Ovary (tissue), 9 donors: ENCODE results near the gene ADCY10. TPM values are rescaled to one million over a fixed set of nuclear protein-coding genes. Genes with fewer than 3 reads are reported as not detected.
"Not testable (repeated sequence)": the region's sequence is repeated elsewhere in the genome, so short reads cannot be mapped to it uniquely, and the experiment has no call there.

ENCODE experiments used
- DNase-seq, 5 donors: peaks; one replicate each; pipeline ENCODE4 v3.0.0-alpha.2; 2019 to 2020
- H3K27ac ChIP-seq, 2 donors: fragments of 200-600 bp; one replicate each; pipeline versions ENCODE4 v1.5.1 to v1.8.0; 2019 to 2022
- H3K27me3 ChIP-seq: fragments of 200-600 bp; one replicate; pipeline ENCODE4 v1.8.0; 2022
- H3K36me3 ChIP-seq: fragments of 200-600 bp; sonication (generic); one replicate; pipeline ENCODE4 v1.5.1; 2019
- H3K4me1 ChIP-seq: one replicate; pipeline ENCODE4 v1.8.1; 2013; ENCODE audit warnings: mild to moderate bottlenecking, moderate library complexity; ENCODE audit not compliant: insufficient read depth
- H3K4me3 ChIP-seq: fragments of 200-600 bp; sonication (generic); one replicate; pipeline ENCODE4 v1.5.1; 2017
- H3K9me3 ChIP-seq, 2 donors: fragments of 200-600 bp in 1 of 2; sonication (generic) in 1 of 2; one replicate each; pipeline versions ENCODE4 v1.5.1 to v1.8.1; 2013 to 2019; ENCODE audit warnings: mild to moderate bottlenecking in 1 of 2, moderate library complexity in 1 of 2
- EP300 ChIP-seq: sonication (generic); formaldehyde crosslinking; IDR thresholded peaks from one replicate; pipeline ENCODE4 v1.6.1; 2017; ENCODE audit warnings: antibody characterized with exemption
- POLR2A ChIP-seq: fragments of 450-650 bp; IDR thresholded peaks from one replicate; pipeline ENCODE4 v1.6.1; 2017; ENCODE audit warnings: antibody characterized with exemption, mild to moderate bottlenecking, moderate library complexity
- WGBS, 3 donors: extraction: QIAGEN DNeasy Blood & Tissue Kit in 1 of 3; methylation state at CpG; one replicate each; pipeline versions ENCODE4 v1.1.5 to v1.1.7; 2013 to 2017; 5-methylcytosine and 5-hydroxymethylcytosine counted together
- intact Hi-C, 4 donors: fragments of 100-400 bp; cut with DNase I; formaldehyde crosslinking; loops; one replicate each; pipeline versions ENCODE4 v1.11.0 to v1.15.1; 2022 to 2023
- polyA plus RNA-seq, 2 donors: library from polyadenylated mRNA; stranded (reverse); fragments of 200-250 nt in 1 of 2; fragments of 350-450 nt in 1 of 2; fragmentation: Illumina TruSeq in 1 of 2; extraction: RNeasy Lipid Tissue Mini Kit (QIAGEN cat#74804) in 1 of 2; gene quantifications; one replicate each; pipeline ENCODE4 v1.2.3, GENCODE V29; 2013 to 2014
- total RNA-seq, 7 donors: library from RNA; depleted of rRNA in 2 of 7; stranded (reverse); fragments of >200 nt in 2 of 7; fragmentation: NEBNext Ultra II Directional in 3 of 7; extraction: Animal tissue kit (Norgen Biotek cat#: 25700) in 3 of 7; gene quantifications; one replicate each; pipeline versions ENCODE4 v1.1.0 to v1.2.4, GENCODE V29; 2016 to 2023
- TF ChIP-seq, protein P1 (sequence below), 3 donors: fragments of 450-650 bp in 2 of 3; fragments of 200-600 bp in 1 of 3; IDR thresholded peaks; one replicate each; pipeline versions ENCODE4 v1.5.1 to v1.8.0; 2016 to 2022; ENCODE audit warnings: antibody characterized with exemption in 3 of 3, mild to moderate bottlenecking in 1 of 3
- donor health status: DM: no; HTN: no; CAD: no; lungs with moderate emphysema.
- donor health status: DM: no; HTN: no; CAD: no.
- donor health status: Bipolar disorder and iron deficiency.
- donor health status: DM: yes; HTN: yes; CAD: no.
- donor health status: DM: no; HTN: no; CAD: no.
- donor health status: DM: yes; HTN: yes; CAD: no.

ADCY10 gene
- total and polyA plus RNA-seq, 9 donors = 0.05 to 0.23 (median 0.08) TPM; not detected in 3

DNA sequence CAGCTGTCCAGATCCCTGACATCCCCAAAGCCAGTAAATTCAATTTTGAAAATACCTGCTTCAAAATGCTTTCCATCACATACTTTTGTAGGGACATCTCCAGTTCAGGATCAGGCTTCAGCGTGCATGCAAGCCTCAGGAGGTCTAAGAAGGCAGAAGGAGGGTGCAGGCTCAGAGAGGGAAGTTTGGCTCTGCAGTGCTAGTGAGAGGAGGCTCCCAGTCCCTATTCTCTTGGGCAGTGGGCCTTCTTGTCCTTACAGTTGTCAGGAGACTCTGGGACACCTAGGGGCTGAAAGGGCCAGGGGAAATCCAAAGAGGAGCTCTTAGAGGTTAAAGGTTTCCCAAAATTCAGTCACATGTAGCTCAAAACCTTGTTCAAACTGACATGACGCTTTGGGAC, 20.1 kb downstream of the ADCY10 start:
- no peaks in the 10 kb centered on the region for H3K4me1 ChIP-seq
- H3K9me3 ChIP-seq = no peaks in the 10 kb centered on the region
- intact Hi-C loops = no loop called here
- H3K27ac ChIP-seq = no peak overlapping the region
- no peak for DNase-seq
- 76 to 84% (median 78%) methylated on average over 2 of the region's 2 CpGs for WGBS, 3 donors
- no peaks in the 10 kb centered on the region for H3K27me3 ChIP-seq
- TF ChIP-seq, protein P1, sequence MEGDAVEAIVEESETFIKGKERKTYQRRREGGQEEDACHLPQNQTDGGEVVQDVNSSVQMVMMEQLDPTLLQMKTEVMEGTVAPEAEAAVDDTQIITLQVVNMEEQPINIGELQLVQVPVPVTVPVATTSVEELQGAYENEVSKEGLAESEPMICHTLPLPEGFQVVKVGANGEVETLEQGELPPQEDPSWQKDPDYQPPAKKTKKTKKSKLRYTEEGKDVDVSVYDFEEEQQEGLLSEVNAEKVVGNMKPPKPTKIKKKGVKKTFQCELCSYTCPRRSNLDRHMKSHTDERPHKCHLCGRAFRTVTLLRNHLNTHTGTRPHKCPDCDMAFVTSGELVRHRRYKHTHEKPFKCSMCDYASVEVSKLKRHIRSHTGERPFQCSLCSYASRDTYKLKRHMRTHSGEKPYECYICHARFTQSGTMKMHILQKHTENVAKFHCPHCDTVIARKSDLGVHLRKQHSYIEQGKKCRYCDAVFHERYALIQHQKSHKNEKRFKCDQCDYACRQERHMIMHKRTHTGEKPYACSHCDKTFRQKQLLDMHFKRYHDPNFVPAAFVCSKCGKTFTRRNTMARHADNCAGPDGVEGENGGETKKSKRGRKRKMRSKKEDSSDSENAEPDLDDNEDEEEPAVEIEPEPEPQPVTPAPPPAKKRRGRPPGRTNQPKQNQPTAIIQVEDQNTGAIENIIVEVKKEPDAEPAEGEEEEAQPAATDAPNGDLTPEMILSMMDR (IDR thresholded peaks at IDR 0.05) = no peak
- no peak for TF ChIP-seq EP300
- TF ChIP-seq POLR2A = no peak
- no peaks in the 10 kb centered on the region for H3K36me3 ChIP-seq
- H3K4me3 ChIP-seq = no peak overlapping the region

DNA sequence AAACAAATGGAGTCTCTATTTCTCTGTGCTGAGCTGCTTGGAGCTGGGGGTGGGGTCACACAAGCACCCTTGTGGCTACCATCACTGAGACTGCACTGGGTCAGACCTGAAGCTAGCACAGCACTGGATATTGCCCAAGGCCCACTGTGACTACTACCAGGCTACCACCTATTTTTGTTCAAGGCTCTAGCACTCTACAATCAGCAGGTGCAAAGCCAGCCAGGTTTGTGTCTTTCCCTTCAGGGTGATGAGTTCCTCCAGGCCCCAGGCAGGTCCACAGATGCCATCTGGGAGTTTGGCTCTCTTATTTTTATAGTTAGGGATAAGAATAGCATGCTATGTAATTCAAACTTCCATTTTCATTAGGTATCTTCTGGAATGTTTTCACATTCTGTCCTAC, 23.5 kb downstream of the ADCY10 start:
- Histone ChIP-seq H3K4me1 (no peaks in the 10 kb centered on the region), H3K9me3 (no peaks in the 10 kb centered on the region), H3K27me3 (no peaks in the 10 kb centered on the region), H3K36me3 (no peaks in the 10 kb centered on the region), H3K4me3 (no peak overlapping the region), H3K27ac (no peak overlapping the region)
- DNase-seq = no peak
- intact Hi-C loops = no loop called here
- no peak for TF ChIP-seq EP300

DNA sequence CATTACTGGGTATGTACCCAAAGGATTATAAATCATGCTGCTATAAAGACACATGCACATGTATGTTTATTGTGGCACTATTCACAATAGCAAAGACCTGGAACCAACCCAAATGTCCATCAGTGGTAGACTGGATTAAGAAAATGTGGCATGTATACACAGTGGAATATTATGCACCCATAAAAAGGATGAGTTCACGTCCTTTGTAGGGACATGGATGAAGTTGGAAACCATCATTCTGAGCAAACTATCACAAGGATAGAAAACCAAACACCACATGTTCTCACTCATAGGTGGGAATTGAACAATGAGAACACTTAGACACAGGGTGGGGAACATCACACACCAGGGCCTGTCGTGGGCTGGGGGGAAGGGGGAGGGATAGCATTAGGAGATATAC, 26.7 kb downstream of the ADCY10 start:
- WGBS, 3 donors = 83 to 95% (median 91%) methylated on average over 2 of the region's 2 CpGs
- H3K27ac ChIP-seq, H3K4me1 ChIP-seq, H3K27me3 ChIP-seq, H3K4me3 ChIP-seq, H3K9me3 ChIP-seq, H3K36me3 ChIP-seq, DNase-seq, intact Hi-C loops: not testable (repeated sequence)

DNA sequence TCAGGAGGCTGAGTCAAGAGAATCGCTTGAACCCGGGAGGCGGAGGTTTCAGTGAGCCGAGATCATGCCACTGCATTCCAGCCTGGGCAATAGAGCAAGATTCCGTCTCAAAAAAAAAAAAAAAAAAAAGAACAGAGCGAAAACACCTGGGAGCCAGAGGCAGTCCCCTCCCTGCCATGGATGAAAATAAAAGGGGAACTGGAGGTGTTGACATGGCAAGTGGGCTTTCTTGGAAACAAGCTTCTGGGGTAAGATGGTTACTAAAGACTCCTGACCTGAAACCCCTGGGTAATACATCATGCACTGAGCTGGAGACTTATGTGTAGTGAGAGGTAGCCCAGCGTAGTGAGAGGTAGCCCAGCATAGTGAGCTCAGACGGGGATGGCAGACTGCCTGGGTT, 31.6 kb downstream of the ADCY10 start:
- no peaks in the 10 kb centered on the region for H3K27me3 ChIP-seq
- 94 to 96% (median 94%) methylated on average over 8 of the region's 8 CpGs for WGBS, 3 donors

DNA sequence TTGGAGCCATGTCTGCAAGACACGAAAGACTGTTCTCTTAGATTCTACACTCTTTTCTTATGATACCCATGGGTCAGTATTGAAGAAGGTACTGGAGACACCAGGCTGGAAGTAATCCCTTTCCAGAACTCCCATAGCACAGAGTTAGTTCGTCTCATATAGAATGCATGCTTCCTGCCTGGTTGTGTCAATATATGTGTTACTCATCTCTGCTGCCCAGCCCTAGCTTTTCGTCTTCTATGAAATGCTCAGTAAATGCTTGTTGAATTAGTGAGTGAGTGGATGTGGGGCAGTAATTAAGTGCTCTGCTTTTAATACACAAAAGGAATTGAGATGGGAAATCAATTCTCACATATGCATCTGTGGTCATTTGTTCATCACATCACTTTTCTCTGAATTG, 32.1 kb downstream of the ADCY10 start:
- no peaks in the 10 kb centered on the region for H3K27me3 ChIP-seq
- intact Hi-C loops = no loop called here

More for the DNA sequence above, 31.6 kb downstream of the ADCY10 start:
- no peak for TF ChIP-seq EP300
- TF ChIP-seq POLR2A = no peak
- TF ChIP-seq, protein P1 (IDR thresholded peaks at IDR 0.05) = no peak
- Histone ChIP-seq H3K9me3 (no peaks in the 10 kb centered on the region), H3K27ac (no peak overlapping the region), H3K4me3 (no peak overlapping the region), H3K36me3 (no peaks in the 10 kb centered on the region), H3K4me1 (no peaks in the 10 kb centered on the region)
- intact Hi-C loops = no loop called here
- no peak for DNase-seq

More for the DNA sequence above, 32.1 kb downstream of the ADCY10 start:
- H3K27ac ChIP-seq = no peak overlapping the region
- no peaks in the 10 kb centered on the region for H3K36me3 ChIP-seq
- no peak for TF ChIP-seq POLR2A
- TF ChIP-seq, protein P1 (IDR thresholded peaks at IDR 0.05) = no peak
- no peak for TF ChIP-seq EP300
- DNase-seq = no peak
- H3K4me3 ChIP-seq = no peak overlapping the region
- H3K9me3 ChIP-seq = no peaks in the 10 kb centered on the region
- H3K4me1 ChIP-seq = no peaks in the 10 kb centered on the region
- WGBS, 3 donors = 88 to 96% (median 90%) methylated on average over 3 of the region's 3 CpGs
